Ramos (cell line): Measurements from ENCODE around the gene ARHGAP26.

Source experiments
- in situ Hi-C: fragments of 300-500 bp; cut with MboI; formaldehyde crosslinking; loops from one replicate; pipeline ENCODE4 v1.14.3; 2022; ENCODE audit warnings: low sequenced_read_pairs; ENCODE audit not compliant: unreplicated experiment

The ARHGAP26 gene

GRCh38 chr5:143156086-143156485 lies 385.9 kb downstream of the ARHGAP26 start:
- in situ Hi-C loops, result no loop called here

- in situ Hi-C loops, result no loop called here
Measured at GRCh38 chr5:143156572-143156971, 386.4 kb downstream of the ARHGAP26 start.

GRCh38 chr5:143159031-143159430 lies 388.9 kb downstream of the ARHGAP26 start:
- in situ Hi-C loops, result no loop called here

- in situ Hi-C loops, result no loop called here
Measured at GRCh38 chr5:143161885-143162540, 391.8 kb downstream of the ARHGAP26 start.

- in situ Hi-C loops, result no loop called here
Measured at GRCh38 chr5:143162810-143163209, 392.6 kb downstream of the ARHGAP26 start.

- in situ Hi-C loops, result no loop called here
Measured at GRCh38 chr5:143164557-143164956, 394.4 kb downstream of the ARHGAP26 start.

- in situ Hi-C loops, result no loop called here
Measured at GRCh38 chr5:143165049-143165880, 395.1 kb downstream of the ARHGAP26 start.

- in situ Hi-C loops, result no loop called here
Measured at GRCh38 chr5:143166090-143166489, 395.9 kb downstream of the ARHGAP26 start.

GRCh38 chr5:143166661-143167420 lies 396.7 kb downstream of the ARHGAP26 start:
- in situ Hi-C loops, result no loop called here

- in situ Hi-C loops, result no loop called here
Measured at GRCh38 chr5:143168171-143168741, 398.1 kb downstream of the ARHGAP26 start.

GRCh38 chr5:143168921-143169810 lies 399.0 kb downstream of the ARHGAP26 start:
- in situ Hi-C loops, result no loop called here

- in situ Hi-C loops, result no loop called here
Measured at GRCh38 chr5:143170104-143170503, 399.9 kb downstream of the ARHGAP26 start.

GRCh38 chr5:143170977-143171376 lies 400.8 kb downstream of the ARHGAP26 start:
- in situ Hi-C loops, result no loop called here

- in situ Hi-C loops, result no loop called here
Measured at GRCh38 chr5:143172739-143173138, 402.6 kb downstream of the ARHGAP26 start.

GRCh38 chr5:143173139-143173889 lies 403.1 kb downstream of the ARHGAP26 start:
- in situ Hi-C loops, result no loop called here

GRCh38 chr5:143174714-143175398 lies 404.7 kb downstream of the ARHGAP26 start:
- in situ Hi-C loops, result no loop called here

GRCh38 chr5:143176048-143176447 lies 405.9 kb downstream of the ARHGAP26 start:
- in situ Hi-C loops, result no loop called here

GRCh38 chr5:143177263-143177983 lies 407.2 kb downstream of the ARHGAP26 start:
- in situ Hi-C loops, result no loop called here
